Aorta (tissue), 5 donors: Measurements from ENCODE around the gene TMEM222. TPM values are rescaled to one million over a fixed set of nuclear protein-coding genes. Genes with fewer than 3 reads are reported as not detected.
"Not testable (repeated sequence)": the region's sequence is repeated elsewhere in the genome, so short reads cannot be mapped to it uniquely, and the experiment has no call there.

ENCODE experiments used
- ATAC-seq: fragments of 200-7000 bp; cut with Tn5 transposase; one replicate; pipeline ENCODE4 v1.9.1; 2022; ENCODE audit warnings: moderate library complexity; ENCODE audit not compliant: low FRiP score
- DNase-seq, 2 donors: peaks; one replicate each; pipeline ENCODE4 v3.0.0-alpha.2; 2020
- H3K27ac ChIP-seq, 2 donors: one replicate each; pipeline ENCODE4 v1.5.1; 2013; ENCODE audit warnings: low read length in 2 of 2, mild to moderate bottlenecking in 2 of 2, moderate library complexity in 2 of 2, control low read depth in 1 of 2, inconsistent platforms in 1 of 2, low read depth in 1 of 2
- H3K27me3 ChIP-seq, 2 donors: one replicate each; pipeline ENCODE4 v1.6.1; 2013; ENCODE audit warnings: control low read depth in 1 of 2, low read length in 1 of 2, mild to moderate bottlenecking in 1 of 2, moderate library complexity in 1 of 2; ENCODE audit not compliant: insufficient read depth in 2 of 2, control insufficient read depth in 1 of 2
- H3K36me3 ChIP-seq, 2 donors: one replicate each; pipeline ENCODE4 v1.6.1; 2013; ENCODE audit warnings: control low read depth in 1 of 2, low read length in 1 of 2, mild to moderate bottlenecking in 1 of 2; ENCODE audit not compliant: insufficient read depth in 2 of 2, control insufficient read depth in 1 of 2
- H3K4me1 ChIP-seq, 2 donors: one replicate each; pipeline ENCODE4 v1.6.1; 2013; ENCODE audit warnings: low read length in 2 of 2, control low read depth in 1 of 2, mild to moderate bottlenecking in 1 of 2, moderate library complexity in 1 of 2; ENCODE audit not compliant: insufficient read depth in 2 of 2, control insufficient read depth in 1 of 2
- H3K4me3 ChIP-seq, 2 donors: one replicate each; pipeline ENCODE4 v1.5.1; 2013; ENCODE audit warnings: low read length in 2 of 2, control low read depth in 1 of 2, mild to moderate bottlenecking in 1 of 2
- H3K9me3 ChIP-seq: one replicate; pipeline ENCODE4 v1.6.1; 2013; ENCODE audit warnings: mild to moderate bottlenecking, low read length; ENCODE audit not compliant: control insufficient read depth
- WGBS, 2 donors: extraction: QIAGEN DNeasy Blood & Tissue Kit; methylation state at CpG; one replicate each; pipeline ENCODE4 v1.1.7; 2013; 5-methylcytosine and 5-hydroxymethylcytosine counted together
- intact Hi-C, 2 donors: fragments of 100-400 bp; cut with DNase I; formaldehyde crosslinking; loops; one replicate each; pipeline versions ENCODE4 v1.14.2 to v1.15.0; 2022
- long read RNA-seq, 2 donors: library from polyadenylated mRNA; unstranded; transcript quantifications; one replicate each; pipeline ENCODE4 v2.0.0, GENCODE V29; 2020 to 2021
- polyA plus RNA-seq, 2 donors: library from polyadenylated mRNA; stranded (reverse); fragments of 200-250 nt; gene quantifications; one replicate each; pipeline ENCODE4 v1.2.3, GENCODE V29; 2013
- total RNA-seq, 2 donors: library from RNA; stranded (reverse); fragmentation: NEBNext Ultra II Directional; extraction: Animal tissue kit (Norgen Biotek cat#: 25700); gene quantifications; one replicate each; pipeline ENCODE4 v1.2.1, GENCODE V29; 2021
- donor health status: healthy with polysubstance abuse.
- donor health status: Bipolar disorder and iron deficiency.
- donor health status: DM: no; HTN: no; CAD: no.
- donor health status: DM: no; HTN: no; CAD: no.
- donor health status: DM: yes; HTN: yes; CAD: no.

Gene TMEM222, protein sequence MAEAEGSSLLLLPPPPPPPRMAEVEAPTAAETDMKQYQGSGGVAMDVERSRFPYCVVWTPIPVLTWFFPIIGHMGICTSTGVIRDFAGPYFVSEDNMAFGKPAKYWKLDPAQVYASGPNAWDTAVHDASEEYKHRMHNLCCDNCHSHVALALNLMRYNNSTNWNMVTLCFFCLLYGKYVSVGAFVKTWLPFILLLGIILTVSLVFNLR
- total RNA-seq (10 to 100 TPM; 27.4 to 32.4 TPM), polyA plus RNA-seq (10 to 100 TPM; 19.9 to 49.1 TPM)
- long read RNA-seq, donor 1, transcript TMEM222-211 (6 exons, 1,613 nt) = major isoform, 102 of 140 reads
- long read RNA-seq, donor 1, transcript TMEM222-202 (7 exons, 1,665 nt) = minor isoform, 8 of 140 reads
- long read RNA-seq, donor 1, transcript TMEM222-207 (7 exons, 986 nt) = minor isoform, 11 of 140 reads
- long read RNA-seq, donor 1, partial matches to known transcripts = 1 of 140 reads
- long read RNA-seq, donor 1, other reads (novel, unspliced or antisense) = 13 of 140 reads
- long read RNA-seq, donor 2, transcript TMEM222-211 (6 exons, 1,613 nt) = major isoform, 15 of 25 reads
- long read RNA-seq, donor 2, partial matches to known transcripts = 2 of 25 reads
- long read RNA-seq, donor 2, other reads (novel, unspliced or antisense) = 3 of 25 reads

DNA sequence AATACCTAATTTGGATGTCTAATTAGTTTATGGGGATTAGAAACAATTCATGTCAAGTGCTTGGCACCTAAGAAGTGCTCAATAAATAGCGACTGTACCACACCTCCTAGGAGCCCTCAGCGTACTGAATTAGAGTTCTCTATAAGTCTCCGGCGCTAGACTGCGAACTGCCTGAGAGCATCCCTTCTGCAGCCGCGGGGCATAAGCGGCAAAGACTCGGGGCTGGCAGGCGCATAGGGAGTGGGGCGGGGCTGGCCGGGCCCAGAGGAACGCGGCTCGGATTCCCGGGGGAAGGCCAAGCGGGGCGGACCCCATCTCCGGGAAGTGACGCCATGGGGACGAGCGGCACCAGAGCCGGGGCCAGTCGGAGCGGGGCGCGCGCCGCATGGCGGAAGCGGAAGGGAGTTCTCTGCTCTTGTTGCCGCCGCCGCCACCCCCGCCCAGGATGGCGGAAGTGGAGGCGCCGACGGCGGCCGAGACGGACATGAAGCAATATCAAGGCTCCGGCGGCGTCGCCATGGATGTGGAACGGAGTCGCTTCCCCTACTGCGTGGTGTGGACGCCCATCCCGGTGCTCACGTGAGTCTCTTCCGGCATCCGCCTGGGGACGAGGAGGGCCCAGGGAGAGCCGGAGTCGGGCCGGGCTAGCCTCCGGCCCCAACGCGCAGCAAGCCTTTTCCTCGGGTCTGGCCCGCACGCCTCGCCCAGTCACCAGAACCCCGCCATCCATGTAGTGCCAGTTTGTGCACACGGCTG, at the start of gene TMEM222:
TSS of gene TMEM222 (plus strand) at position 351 of the 756 bp plus-strand sequence. CDS start at position 386, 35 bp downstream.
- H3K9me3 ChIP-seq = no peaks in the 10 kb centered on the region
- peak; percentile 100 for ATAC-seq
- intact Hi-C loops = loop anchor here (1.0 to 2.0 kb wide), 2 partner anchors 43 to 44 kb away; partner anchors contain the start of gene MAP3K6 (in 1 of the 2)
- peaks cover 0 to 2% of the 10 kb centered on the region in 2 donors for H3K36me3 ChIP-seq
- WGBS, 2 donors = 0% methylated on average over 62 to 67 of the region's 67 CpGs
- H3K27me3 ChIP-seq = no peaks in the 10 kb centered on the region
- H3K27ac ChIP-seq = peak within 1 kb of the TSS; percentile 28 to 50
- H3K4me1 ChIP-seq = no peaks in the 10 kb centered on the region
- DNase-seq = peak; percentile 99 to 100
- peak within 1 kb of the TSS; percentile 55 to 98 for H3K4me3 ChIP-seq

DNA sequence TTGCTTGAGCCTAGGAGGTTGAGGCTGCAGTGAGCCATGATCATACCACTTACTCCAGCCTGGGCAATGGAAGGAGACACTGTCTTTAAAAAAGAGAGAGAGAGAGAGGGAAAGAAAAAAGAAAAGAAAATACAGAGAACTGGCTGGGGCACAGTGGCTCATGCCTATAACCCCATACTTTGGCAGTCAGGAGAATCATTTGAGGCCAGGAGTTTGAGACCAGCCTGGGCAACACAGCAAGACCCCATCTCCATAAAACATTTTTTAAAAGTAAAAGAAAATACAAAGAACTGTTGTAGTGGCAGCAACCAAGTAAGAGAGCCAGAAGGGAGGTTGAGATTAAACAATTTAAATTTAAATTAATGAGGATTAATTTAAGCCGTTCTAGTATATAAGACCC, 47.8 kb upstream of the TMEM222 start:
- ATAC-seq (no peak), DNase-seq (no peak)
- 94 to 97% methylated on average over 1 of the region's 1 CpG for WGBS, 2 donors
- Histone ChIP-seq H3K4me1 (no peaks in the 10 kb centered on the region), H3K36me3 (peaks cover 0 to 2% of the 10 kb centered on the region in 2 donors), H3K27ac (no peak overlapping the region), H3K4me3 (no peak overlapping the region), H3K9me3 (no peaks in the 10 kb centered on the region), H3K27me3 (no peaks in the 10 kb centered on the region)
- intact Hi-C loops = no loop called here

DNA sequence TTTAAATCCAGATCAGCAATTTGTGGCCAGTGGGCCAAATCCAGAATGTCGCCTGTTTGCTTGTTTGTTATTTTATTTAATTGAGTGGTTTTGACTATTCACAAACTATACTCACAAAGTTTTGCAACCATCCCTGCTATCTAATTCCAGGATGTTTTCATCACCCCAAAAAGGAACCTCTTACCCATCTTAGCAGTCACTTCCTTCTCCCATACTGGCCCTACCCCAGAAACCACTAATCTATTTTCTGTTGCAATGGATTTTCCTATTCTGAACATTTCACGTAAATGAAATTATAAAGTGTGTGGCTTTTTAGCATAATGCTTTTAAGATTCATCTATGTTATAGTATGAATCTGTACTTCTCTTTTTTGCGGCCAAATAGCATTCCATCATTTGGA, 46.3 kb upstream of the TMEM222 start:
- DNase-seq = no peak
- Histone ChIP-seq H3K27ac (no peak overlapping the region), H3K27me3 (no peaks in the 10 kb centered on the region), H3K36me3 (peaks cover 0 to 2% of the 10 kb centered on the region in 2 donors), H3K9me3 (no peaks in the 10 kb centered on the region), H3K4me3 (no peak overlapping the region), H3K4me1 (no peaks in the 10 kb centered on the region)
- intact Hi-C loops = no loop called here
- WGBS, 2 donors = 62 to 66% methylated on average over 3 of the region's 3 CpGs
- no peak for ATAC-seq

DNA sequence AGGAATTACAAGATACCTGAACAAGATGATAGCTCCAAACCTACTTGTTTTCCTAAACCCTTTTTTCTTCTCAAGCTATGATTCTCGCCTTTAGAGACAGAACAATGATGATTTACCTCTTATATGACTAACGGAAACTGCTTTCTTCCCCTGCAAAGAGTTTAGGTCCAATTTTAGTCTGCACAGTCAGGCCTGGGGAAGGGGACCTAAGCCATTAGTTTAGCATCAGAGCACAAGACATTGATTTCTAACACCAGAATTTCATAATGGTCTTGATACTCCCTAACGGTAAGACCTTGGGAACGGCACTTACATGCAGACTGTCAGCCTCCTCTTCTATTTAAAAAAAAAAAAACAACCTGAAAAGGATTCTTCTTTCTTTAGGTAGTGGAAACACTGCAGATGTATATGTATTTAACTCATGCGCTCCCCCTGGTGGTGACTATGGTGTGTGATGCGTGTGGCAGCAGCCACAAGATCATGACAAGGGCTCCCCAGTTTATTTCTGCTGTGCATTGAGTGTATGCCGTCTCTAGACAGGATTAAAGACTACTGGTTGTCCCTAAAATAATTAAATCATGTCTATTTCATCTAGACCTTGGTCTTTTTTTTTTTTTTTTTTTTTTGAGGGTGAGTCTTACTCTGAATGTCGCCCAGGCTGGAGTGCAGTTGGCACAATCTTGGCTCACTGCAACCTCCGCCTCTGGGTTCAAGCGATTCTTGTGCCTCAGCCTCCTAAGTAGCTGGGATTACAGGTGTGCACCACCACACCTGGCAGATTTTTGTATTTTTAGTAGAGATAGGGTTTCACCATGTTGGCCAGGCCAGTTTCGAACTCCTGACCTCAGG, 37.3 kb upstream of the TMEM222 start:
- peak; percentile 90 for ATAC-seq
- no peak overlapping the region for H3K27ac ChIP-seq
- no peaks in the 10 kb centered on the region for H3K4me1 ChIP-seq
- H3K27me3 ChIP-seq = no peaks in the 10 kb centered on the region
- H3K36me3 ChIP-seq = peaks cover 0 to 6% of the 10 kb centered on the region in 2 donors
- H3K9me3 ChIP-seq = no peaks in the 10 kb centered on the region
- peak; percentile 88 to 93 for DNase-seq
- 43 to 46% methylated on average over 11 of the region's 11 CpGs for WGBS, 2 donors
- no peak overlapping the region for H3K4me3 ChIP-seq
- intact Hi-C loops = loop anchor here (1.0 to 5.0 kb wide), 6 partner anchors 86 to 242 kb away; no protein-coding TSS in a partner anchor

DNA sequence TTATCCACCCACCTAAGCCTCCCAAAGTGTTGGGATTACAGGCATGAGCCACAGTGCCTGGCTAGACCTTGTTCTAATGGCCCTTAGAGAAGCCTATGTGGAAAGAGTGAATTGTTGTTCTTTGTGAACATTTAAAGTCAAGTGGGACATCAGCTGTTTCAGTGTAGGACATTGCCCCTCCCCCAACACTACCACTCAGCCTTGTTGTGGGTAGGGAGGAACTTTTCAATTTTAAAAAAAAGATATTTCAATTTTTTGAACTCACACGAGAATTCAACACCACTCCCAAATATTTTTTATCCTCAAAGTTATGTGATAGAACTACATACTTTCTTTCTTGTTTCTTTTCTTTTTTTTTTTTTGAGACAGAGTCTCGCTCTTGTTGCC, 36.7 kb upstream of the TMEM222 start:
- ATAC-seq (no peak), DNase-seq (no peak)
- H3K4me3 ChIP-seq = no peak overlapping the region
- no peak overlapping the region for H3K27ac ChIP-seq
- intact Hi-C loops = loop anchor here (1.0 to 5.0 kb wide), 3 partner anchors 86 to 243 kb away; no protein-coding TSS in a partner anchor
- H3K27me3 ChIP-seq = no peaks in the 10 kb centered on the region
- H3K36me3 ChIP-seq = peaks cover 0 to 6% of the 10 kb centered on the region in 2 donors
- H3K9me3 ChIP-seq = no peaks in the 10 kb centered on the region
- H3K4me1 ChIP-seq = no peaks in the 10 kb centered on the region
- 61 to 76% methylated on average over 2 of the region's 2 CpGs for WGBS, 2 donors

DNA sequence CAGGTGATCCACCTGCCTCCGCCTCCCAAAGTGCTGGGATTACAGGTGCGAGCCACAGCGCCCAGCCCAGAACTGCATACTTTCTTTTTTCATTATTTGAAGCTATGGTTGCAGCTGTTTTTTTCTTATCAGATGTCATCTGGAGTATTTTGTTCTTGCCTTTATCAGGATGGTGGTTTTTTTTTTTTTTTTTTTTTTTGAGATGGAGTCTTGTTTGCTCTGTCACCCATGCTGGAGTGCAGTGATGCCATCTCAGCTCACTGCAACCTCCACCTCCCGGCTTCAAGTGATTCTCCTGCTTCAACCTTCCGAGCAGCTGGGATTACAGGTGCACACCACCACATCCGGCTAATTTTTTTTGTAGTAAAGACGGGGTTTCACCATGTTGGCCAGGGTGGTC, 36.1 kb upstream of the TMEM222 start:
- intact Hi-C loops = loop anchor here (1.0 to 5.0 kb wide), 3 partner anchors 87 to 244 kb away; no protein-coding TSS in a partner anchor
- 94 to 99% methylated on average over 7 of the region's 7 CpGs for WGBS, 2 donors

DNA sequence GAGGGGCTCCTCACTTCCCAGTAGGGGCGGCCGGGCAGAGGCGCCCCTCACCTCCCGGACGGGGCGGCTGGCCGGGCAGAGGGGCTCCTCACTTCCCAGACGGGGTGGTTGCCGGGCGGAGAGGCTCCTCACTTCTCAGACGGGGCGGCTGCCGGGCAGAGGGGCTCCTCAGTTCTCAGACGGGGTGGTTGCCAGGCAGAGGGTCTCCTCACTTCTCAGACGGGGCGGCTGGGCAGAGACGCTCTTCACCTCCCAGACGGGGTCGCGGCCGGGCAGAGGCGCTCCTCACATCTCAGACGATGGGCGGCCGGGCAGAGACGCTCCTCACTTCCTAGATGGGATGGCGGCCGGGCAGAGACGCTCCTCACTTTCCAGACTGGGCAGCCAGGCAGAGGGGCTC, 32.8 kb upstream of the TMEM222 start:
- peaks cover 8 to 13% of the 10 kb centered on the region in 2 donors for H3K36me3 ChIP-seq
- not testable (repeated sequence) for H3K27me3 ChIP-seq, H3K27ac ChIP-seq, H3K4me3 ChIP-seq, H3K9me3 ChIP-seq, ATAC-seq, H3K4me1 ChIP-seq, DNase-seq
- 96 to 97% methylated on average over 10 to 29 of the region's 29 CpGs for WGBS, 2 donors
- intact Hi-C loops = loop anchor here in 1 of 2 donors (5.0 kb wide), 1 partner anchor 247 kb away; no protein-coding TSS in a partner anchor

More for the DNA sequence above, 36.1 kb upstream of the TMEM222 start:
- H3K36me3 ChIP-seq, H3K4me3 ChIP-seq, H3K9me3 ChIP-seq, H3K27ac ChIP-seq, DNase-seq, ATAC-seq, H3K4me1 ChIP-seq, H3K27me3 ChIP-seq: not testable (repeated sequence)

DNA sequence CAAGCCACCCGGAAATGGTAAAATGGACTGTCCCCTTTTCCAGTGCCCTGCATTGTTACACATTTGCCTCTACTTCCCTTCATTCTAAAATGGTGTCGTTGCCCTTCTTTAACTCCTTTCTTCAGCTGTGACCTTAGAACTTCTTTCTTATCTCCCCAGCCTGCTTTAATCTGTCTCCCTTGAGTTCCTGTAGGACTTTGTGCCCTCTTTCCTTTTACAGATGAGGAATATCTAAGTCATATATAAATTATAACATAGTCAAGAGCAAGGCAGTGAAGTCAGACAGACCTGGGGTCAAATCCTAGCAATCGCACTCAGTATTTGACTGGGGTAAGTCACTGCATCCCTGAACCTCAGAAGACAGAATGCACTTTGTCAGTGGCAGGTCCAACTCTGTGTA, 31.4 kb upstream of the TMEM222 start:
- DNase-seq (no peak), ATAC-seq (no peak)
- H3K9me3 ChIP-seq = no peaks in the 10 kb centered on the region
- H3K27ac ChIP-seq = no peak overlapping the region
- no peaks in the 10 kb centered on the region for H3K27me3 ChIP-seq
- H3K36me3 ChIP-seq = peaks cover 8 to 16% of the 10 kb centered on the region in 2 donors
- H3K4me1 ChIP-seq = no peaks in the 10 kb centered on the region
- H3K4me3 ChIP-seq = no peak overlapping the region
- intact Hi-C loops = no loop called here
- 91 to 92% methylated on average over 3 of the region's 3 CpGs for WGBS, 2 donors
